H1 (cell line): ENCODE data around the gene LRRC17. TPM values are rescaled to one million over a fixed set of nuclear protein-coding genes. Genes with fewer than 3 reads are reported as not detected.

Experiments
- CTCF ChIA-PET: fragments of 300-600 bp; sonication (Branson Sonifier 250); formaldehyde crosslinking; loops from one replicate; lab custom pipeline; 2021; ENCODE audit not compliant: partially characterized antibody; lab: Charles Lee
- POLR2A ChIA-PET: fragments of 300-600 bp; sonication (Branson Sonifier 250); formaldehyde crosslinking; loops from one replicate; lab custom pipeline; 2021; ENCODE audit warnings: inconsistent platforms; ENCODE audit not compliant: partially characterized antibody; lab: Charles Lee
- DNase-seq, 2 experiments: peaks; one replicate each; pipeline versions ENCODE4 v3.0.0 to v3.0.0-alpha.2; 2010 to 2022; ENCODE audit warnings: low spot score in 2 of 2, low read depth in 1 of 2, mixed read lengths in 1 of 2
- FAIRE-seq: peaks from 2 replicates; lab custom pipeline; 2011; peaks lifted over from hg19 to GRCh38; lab: Jason Lieb, UNC
- H2AFZ ChIP-seq: 2 replicates; pipeline ENCODE4 v1.8.1; 2012; ENCODE audit warnings: low read length, inconsistent platforms
- H2AK5ac ChIP-seq: 2 replicates; pipeline ENCODE4 v1.6.1; 2013; ENCODE audit warnings: low read depth, low read length
- H2BK120ac ChIP-seq: replicated peaks from 2 replicates; pipeline ENCODE3; 2013; ENCODE audit warnings: low read depth, low read length, inconsistent platforms
- H2BK12ac ChIP-seq: 2 replicates; pipeline ENCODE4 v1.6.1; 2013; ENCODE audit warnings: low read depth, low read length
- H2BK15ac ChIP-seq: 2 replicates; pipeline ENCODE4 v1.6.1; 2013; ENCODE audit warnings: low read length
- H2BK20ac ChIP-seq: 2 replicates; pipeline ENCODE4 v1.6.1; 2013; ENCODE audit warnings: low read length
- H2BK5ac ChIP-seq: 2 replicates; pipeline ENCODE4 v1.6.1; 2013; ENCODE audit warnings: low read depth, low read length
- H3K14ac ChIP-seq: 2 replicates; pipeline ENCODE4 v1.6.1; 2013; ENCODE audit warnings: inconsistent platforms; ENCODE audit not compliant: insufficient read length
- H3K18ac ChIP-seq: 2 replicates; pipeline ENCODE4 v1.6.1; 2013; ENCODE audit warnings: low read length; ENCODE audit errors: extremely low read depth
- H3K23ac ChIP-seq: 2 replicates; pipeline ENCODE4 v1.6.1; 2013; ENCODE audit warnings: inconsistent platforms; ENCODE audit not compliant: insufficient read length
- H3K23me2 ChIP-seq: 2 replicates; pipeline ENCODE4 v1.6.1; 2013; ENCODE audit warnings: low read depth, low read length
- H3K27ac ChIP-seq: 2 replicates; pipeline ENCODE4 v1.6.1; 2011; ENCODE audit warnings: low read depth, low read length, inconsistent platforms
- H3K27me3 ChIP-seq, 4 experiments: replicated peaks in 1 of 4; 1 replicate in 1 of 4; 2 replicates in 3 of 4; pipeline versions ENCODE4 v1.6.1 to v1.8.1; 2011 to 2013; ENCODE audit warnings: low read length in 3 of 4, mild to moderate bottlenecking in 3 of 4, inconsistent platforms in 2 of 4, mixed read lengths in 2 of 4, moderate library complexity in 1 of 4; ENCODE audit not compliant: control insufficient read depth in 3 of 4, insufficient read depth in 3 of 4; ENCODE audit errors: extremely low read depth in 1 of 4
- H3K36me3 ChIP-seq, 4 experiments: 2 replicates each; pipeline versions ENCODE4 v1.6.1 to v1.8.1; 2011 to 2013; ENCODE audit warnings: mild to moderate bottlenecking in 4 of 4, low read length in 3 of 4, moderate library complexity in 2 of 4, control low read depth in 1 of 4, inconsistent platforms in 1 of 4; ENCODE audit not compliant: insufficient read depth in 4 of 4, control insufficient read depth in 2 of 4
- H3K4ac ChIP-seq: replicated peaks from 2 replicates; pipeline ENCODE3; 2013; ENCODE audit warnings: low read length, low read depth, mixed read lengths, inconsistent platforms; ENCODE audit not compliant: insufficient read length
- H3K4me1 ChIP-seq, 4 experiments: replicated peaks in 1 of 4; 1 replicate in 1 of 4; 2 replicates in 3 of 4; pipeline versions ENCODE4 v1.6.1 to v1.8.1; 2011 to 2013; ENCODE audit warnings: low read length in 3 of 4, inconsistent platforms in 2 of 4, mixed read lengths in 1 of 4; ENCODE audit not compliant: insufficient read depth in 4 of 4, control insufficient read depth in 3 of 4
- H3K4me2 ChIP-seq, 2 experiments: 2 replicates each; pipeline versions ENCODE4 v1.6.1 to v1.8.1; 2011 to 2013; ENCODE audit warnings: low read depth in 2 of 2, low read length in 2 of 2, control low read depth in 1 of 2, inconsistent platforms in 1 of 2, mild to moderate bottlenecking in 1 of 2; ENCODE audit not compliant: insufficient read depth in 1 of 2
- H3K4me3 ChIP-seq, 4 experiments: fragments of 200-600, 300-600 bp in 1 of 4; sonication (generic), shearing (Covaris generic), sonication (Bioruptor Twin) in 1 of 4; 2 replicates each; pipeline versions ENCODE4 v1.5.1 to v1.8.1; 2011 to 2016; ENCODE audit warnings: low read length in 4 of 4, low read depth in 3 of 4, control low read depth in 2 of 4, inconsistent platforms in 2 of 4, mild to moderate bottlenecking in 2 of 4, mixed read lengths in 1 of 4, moderate library complexity in 1 of 4; ENCODE audit not compliant: insufficient read depth in 2 of 4; ENCODE audit errors: extremely low read depth in 1 of 4
- H3K56ac ChIP-seq: replicated peaks from 2 replicates; pipeline ENCODE3; 2013; ENCODE audit warnings: low read depth, mild to moderate bottlenecking, mixed read lengths, low read length, inconsistent platforms; ENCODE audit not compliant: insufficient read length
- H3K79me1 ChIP-seq: 2 replicates; pipeline ENCODE4 v1.6.1; 2013; ENCODE audit warnings: low read depth, low read length, control low read depth
- H3K79me2 ChIP-seq, 2 experiments: 2 replicates each; pipeline versions ENCODE4 v1.6.1 to v1.8.1; 2012 to 2013; ENCODE audit warnings: low read length in 2 of 2, mild to moderate bottlenecking in 2 of 2, inconsistent platforms in 1 of 2; ENCODE audit not compliant: insufficient read depth in 2 of 2, control insufficient read depth in 1 of 2
- H3K9ac ChIP-seq, 4 experiments: replicated peaks in 1 of 4; 1 replicate in 1 of 4; 2 replicates in 3 of 4; pipeline versions ENCODE4 v1.6.1 to v1.8.1; 2011 to 2013; ENCODE audit warnings: low read depth in 3 of 4, low read length in 3 of 4, control low read depth in 2 of 4, mild to moderate bottlenecking in 2 of 4, moderate library complexity in 2 of 4, inconsistent platforms in 1 of 4; ENCODE audit errors: extremely low read depth in 1 of 4
- H3K9me3 ChIP-seq, 2 experiments: 2 replicates each; pipeline versions ENCODE4 v1.6.1 to v1.8.1; 2012 to 2013; ENCODE audit warnings: mild to moderate bottlenecking in 2 of 2, moderate library complexity in 2 of 2, control low read depth in 1 of 2, inconsistent platforms in 1 of 2, low read depth in 1 of 2, low read length in 1 of 2, mixed read lengths in 1 of 2; ENCODE audit not compliant: insufficient read depth in 2 of 2
- H4K20me1 ChIP-seq, 2 experiments: replicated peaks in 1 of 2; 2 replicates each; pipeline versions ENCODE3 to v1.8.1; 2011 to 2013; ENCODE audit warnings: inconsistent platforms in 2 of 2, low read length in 2 of 2, mild to moderate bottlenecking in 1 of 2; ENCODE audit not compliant: insufficient read depth in 2 of 2, control insufficient read depth in 1 of 2
- H4K5ac ChIP-seq: 2 replicates; pipeline ENCODE4 v1.6.1; 2013; ENCODE audit warnings: low read length, low read depth, mixed read lengths, inconsistent platforms; ENCODE audit not compliant: insufficient read length
- H4K8ac ChIP-seq: 2 replicates; pipeline ENCODE4 v1.8.0; 2013; ENCODE audit warnings: mild to moderate bottlenecking, moderate library complexity, low read length, inconsistent platforms; ENCODE audit not compliant: insufficient read depth; ENCODE audit errors: extremely low read depth
- H4K91ac ChIP-seq: replicated peaks from 2 replicates; pipeline ENCODE3; 2013; ENCODE audit warnings: low read length, mixed read lengths, inconsistent platforms; ENCODE audit not compliant: insufficient read length
- ASH2L ChIP-seq: fragments of 200-600, 300-600 bp; sonication (generic); IDR thresholded peaks from one replicate; pipeline ENCODE4 v1.7.1; 2017; ENCODE audit warnings: low read length
- BRCA1 ChIP-seq: IDR thresholded peaks from 2 replicates; pipeline ENCODE4 v1.6.1; 2012; ENCODE audit warnings: low read depth, low read length, improper control_type of control experiment
- E2F6 ChIP-seq: IDR thresholded peaks from 2 replicates; pipeline ENCODE4 v1.6.1; 2012; ENCODE audit warnings: inconsistent platforms
- KDM1A ChIP-seq: fragments of 200-600, 300-600 bp; sonication (generic); IDR thresholded peaks from 2 replicates; pipeline ENCODE4 v1.7.1; 2016; ENCODE audit warnings: mild to moderate bottlenecking, low read length, borderline replicate concordance
- MAX ChIP-seq: IDR thresholded peaks from 2 replicates; pipeline ENCODE4 v1.6.1; 2012; ENCODE audit warnings: inconsistent platforms
- NANOG ChIP-seq: IDR thresholded peaks from 2 replicates; pipeline ENCODE4 v1.6.1; 2011; ENCODE audit warnings: low read length, low read depth, mild to moderate bottlenecking, inconsistent platforms; ENCODE audit not compliant: insufficient read depth, poor library complexity, severe bottlenecking
- NRF1 ChIP-seq: IDR thresholded peaks from 2 replicates; pipeline ENCODE4 v1.6.1; 2011; ENCODE audit warnings: mild to moderate bottlenecking, low read depth, low read length, improper control_type of control experiment
- RNF2 ChIP-seq: fragments of 200-900, 300-1000 bp; sonication (generic); IDR thresholded peaks from 2 replicates; pipeline ENCODE4 v1.7.1; 2016; ENCODE audit warnings: borderline replicate concordance, low read depth, mild to moderate bottlenecking, antibody characterized with exemption, low read length; ENCODE audit not compliant: poor library complexity, severe bottlenecking; ENCODE audit errors: missing control alignments
- SIN3A ChIP-seq, 2 experiments: IDR thresholded peaks in 1 of 2; conservative IDR thresholded peaks in 1 of 2; 2 replicates each; pipeline ENCODE4 v1.6.1; 2011 to 2012; ENCODE audit warnings: low read length in 2 of 2, improper control_type of control experiment in 1 of 2, low read depth in 1 of 2, mild to moderate bottlenecking in 1 of 2
- SIRT6 ChIP-seq: IDR thresholded peaks from one replicate; pipeline ENCODE4 v1.7.1; 2012; ENCODE audit warnings: low read length, inconsistent platforms
- SP4 ChIP-seq: IDR thresholded peaks from 2 replicates; pipeline ENCODE4 v1.6.1; 2012; ENCODE audit warnings: low read length, inconsistent platforms
- SUZ12 ChIP-seq: fragments of 200-600 bp; sonication (generic); IDR thresholded peaks from 2 replicates; pipeline ENCODE4 v1.6.1; 2012; ENCODE audit warnings: mild to moderate bottlenecking, inconsistent platforms, low read length, moderate library complexity, mixed read lengths
- WGBS, 2 experiments: shearing (Covaris generic) in 1 of 2; methylation state at CpG; one replicate each; pipeline versions ENCODE4 v1.1.6 to v1.1.7; 2013 to 2015; ENCODE audit warnings: low lambda C conversion rate in 2 of 2, mixed read lengths in 2 of 2, inconsistent platforms in 1 of 2, low coverage in 1 of 2, missing lambda C conversion rate in 1 of 2; ENCODE audit not compliant: insufficient replicate concordance in 2 of 2, insufficient coverage in 1 of 2, insufficient read length in 1 of 2; ENCODE audit errors: extremely low coverage in 1 of 2, missing lambda C conversion rate in 1 of 2; 5-methylcytosine and 5-hydroxymethylcytosine counted together
- polyA plus RNA-seq, 7 experiments: library from polyadenylated mRNA; depleted of rRNA in 3 of 7; stranded (reverse) in 5 of 7; unstranded in 2 of 7; fragments of >200 nt in 5 of 7; fragments of 200-250 nt in 2 of 7; gene quantifications; 1 replicate in 5 of 7; 2 replicates in 1 of 7; 4 replicates in 1 of 7; pipeline versions ENCODE4 v1.2.1 to v1.2.3, GENCODE V29; 2011 to 2013; ENCODE audit warnings: missing spikeins in 2 of 7, mixed read lengths in 2 of 7
- total RNA-seq: library from RNA; stranded (reverse); fragmentation: NEBNext Ultra II Directional; extraction: Animal tissue kit (Norgen Biotek cat#: 25700); gene quantifications from 2 replicates; pipeline ENCODE4 v1.2.1, GENCODE V29; 2021

Gene LRRC17
- total and polyA plus RNA-seq, 2 of the 8 experiments (the other 6 are each of a cell fraction or from before 2014, with no cell fraction given): 3.0 TPM

GRCh38 chr7:102891693-102892261 is 21.0 kb upstream of the LRRC17 start:
- no peak overlapping the region for H3K4me2 ChIP-seq
- H4K20me1 ChIP-seq: no peaks in the 10 kb centered on the region
- H3K27ac ChIP-seq: no peak overlapping the region
- H2BK120ac ChIP-seq: no peak overlapping the region
- ChIA-PET CTCF (interaction anchor here (0.6 kb wide), 1 partner anchor 505 kb away, joined by 4 read pairs; no protein-coding TSS in a partner anchor), POLR2A (no interaction called here)
- H4K8ac ChIP-seq: no peak overlapping the region
- H3K9ac ChIP-seq: no peak overlapping the region
- no peaks in the 10 kb centered on the region for H3K79me2 ChIP-seq
- no peaks in the 10 kb centered on the region for H3K23me2 ChIP-seq
- H2BK20ac ChIP-seq: no peak overlapping the region
- WGBS, 2 experiments: 76% methylated on average over 1 of the region's 1 CpG; no CpG with 5 or more reads in 1 of the 2 experiments
- no peak overlapping the region for H3K18ac ChIP-seq
- no peaks in the 10 kb centered on the region for H3K9me3 ChIP-seq
- H2AFZ ChIP-seq: no peak overlapping the region
- H2AK5ac ChIP-seq: no peak overlapping the region
- H3K23ac ChIP-seq: no peak overlapping the region
- no peaks in the 10 kb centered on the region for H3K79me1 ChIP-seq
- no peak overlapping the region for H3K14ac ChIP-seq
- H3K56ac ChIP-seq: no peak overlapping the region
- no peaks in the 10 kb centered on the region for H3K36me3 ChIP-seq
- H3K4ac ChIP-seq: no peak overlapping the region
- H3K27me3 ChIP-seq: no peaks in the 10 kb centered on the region; a peak in 1 of 7 replicates
- DNase-seq: no peak
- H2BK5ac ChIP-seq: no peak overlapping the region
- no peaks in the 10 kb centered on the region for H3K4me1 ChIP-seq
- no peak overlapping the region for H3K4me3 ChIP-seq
- no peak overlapping the region for H4K91ac ChIP-seq
- no peak for FAIRE-seq
- H4K5ac ChIP-seq: no peak overlapping the region
- H2BK15ac ChIP-seq: no peak overlapping the region
- H2BK12ac ChIP-seq: no peak overlapping the region
- no peak for TF ChIP-seq BRCA1
- TF ChIP-seq SP4: no peak
- no peak for TF ChIP-seq E2F6
- TF ChIP-seq NRF1: no peak
- no peak for TF ChIP-seq NANOG
- TF ChIP-seq KDM1A: no peak
- no peak for TF ChIP-seq RNF2
- TF ChIP-seq SIN3A (conservative IDR thresholded peaks at IDR 0.05 in 1 of 2, IDR thresholded peaks at IDR 0.05 in 1 of 2; ENCODE audit: low read depth in 1 of 2, low read length in 2 of 2): no peak
- TF ChIP-seq SUZ12: no peak
- no peak for TF ChIP-seq SIRT6
- TF ChIP-seq ASH2L: no peak
- TF ChIP-seq MAX: no peak
